GM19463 (cell line): ENCODE measurements around the gene SPINK13.
"Not testable (repeated sequence)": the region's sequence is repeated elsewhere in the genome, so short reads cannot be mapped to it uniquely, and the experiment has no call there.

ENCODE experiments used
- ATAC-seq: cut with Tn5 transposase; IDR thresholded peaks from one replicate; pipeline ENCODE4 v1.9.1; 2021; ENCODE audit warnings: mild to moderate bottlenecking, moderate library complexity; ENCODE audit not compliant: unreplicated experiment

Gene SPINK13

DNA sequence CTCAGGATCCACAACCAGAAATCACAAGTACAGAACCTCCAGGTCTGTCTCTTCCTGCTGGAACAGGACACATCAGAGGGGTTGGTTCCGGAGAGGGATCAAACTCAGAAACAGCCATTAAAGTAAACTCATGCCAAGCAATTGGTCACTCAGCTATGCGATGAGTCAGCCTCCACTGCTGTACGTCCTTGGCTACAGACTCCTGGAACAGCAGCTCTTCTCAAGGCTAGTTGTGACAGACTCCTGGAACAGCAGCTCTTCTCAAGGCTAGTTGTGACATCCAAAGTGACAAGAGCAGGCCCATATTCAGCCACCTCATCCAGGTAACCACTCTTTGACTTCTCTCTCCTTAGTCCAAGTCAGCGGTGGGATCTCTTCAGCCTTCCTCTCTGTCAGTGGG, at the start of gene SPINK13:
Gene SPINK13 (plus strand): TSS at position 229 of the 400 bp plus-strand sequence. CDS start 1,279 bp downstream, outside the sequence.
- no peak for ATAC-seq

- ATAC-seq: no peak
Measured at GRCh38 chr5:148221508-148221907, 47.1 kb upstream of the SPINK13 start.

DNA sequence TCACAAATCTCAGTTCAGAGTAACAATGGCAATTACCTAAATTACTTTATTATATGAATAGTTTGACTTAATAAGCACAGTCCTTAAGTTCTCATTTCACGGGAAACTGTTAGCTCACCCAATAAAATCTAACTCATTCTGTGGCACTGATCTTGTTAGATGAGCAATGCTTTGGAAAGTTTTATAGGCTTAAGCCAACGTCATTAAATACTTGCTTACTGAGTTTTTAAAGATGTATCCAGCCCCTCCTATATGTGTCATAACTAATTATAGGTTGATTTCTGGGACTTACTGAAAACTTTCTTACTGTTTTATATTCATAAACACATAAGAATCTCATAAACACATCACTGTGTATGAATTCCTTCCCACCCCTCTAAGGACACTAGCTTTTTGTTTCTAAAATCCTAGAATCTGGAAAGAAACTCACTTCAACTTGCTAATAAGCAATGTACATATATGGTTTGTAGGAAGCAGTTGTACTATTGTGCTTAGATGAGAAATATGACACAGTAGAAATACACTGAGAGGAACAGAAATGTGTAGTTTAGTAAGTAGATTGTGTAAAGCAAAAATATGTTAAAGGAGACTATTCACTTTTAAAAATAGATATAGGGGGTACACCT, 44.4 kb upstream of the SPINK13 start:
- no peak for ATAC-seq

- no peak for ATAC-seq
Measured at GRCh38 chr5:148228392-148228984, 40.1 kb upstream of the SPINK13 start.

- ATAC-seq: no peak
Measured at GRCh38 chr5:148229840-148230239, 38.8 kb upstream of the SPINK13 start.

- ATAC-seq: no peak
Measured at GRCh38 chr5:148230240-148230639, 38.4 kb upstream of the SPINK13 start.

GRCh38 chr5:148237785-148238417, 30.7 kb upstream of the SPINK13 start:
- ATAC-seq: no peak

GRCh38 chr5:148238418-148238794, 30.2 kb upstream of the SPINK13 start, which contains the start of gene MARCOL:
Gene MARCOL, plus strand, starts transcription at chr5:148238525. Its CDS starts 73 bp downstream, at chr5:148238598.
- ATAC-seq: no peak

DNA sequence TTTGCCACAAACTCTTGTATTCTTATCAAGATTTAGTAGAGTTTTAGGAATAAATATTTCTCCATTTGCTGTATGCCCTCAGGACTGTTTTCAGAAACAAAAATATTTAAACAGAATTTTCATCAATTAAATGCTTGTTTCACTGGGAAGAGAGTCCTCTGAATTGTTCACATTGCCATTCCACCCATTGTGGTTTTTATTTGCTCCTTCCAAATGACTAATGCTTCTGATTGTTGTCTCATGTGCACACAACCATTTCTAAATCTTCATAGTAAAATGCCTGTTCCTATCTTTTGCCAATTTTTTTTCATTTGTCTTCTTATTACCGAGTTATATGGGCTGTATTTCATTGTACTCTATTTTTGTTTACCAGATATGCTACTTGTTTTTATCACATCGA, 19.7 kb upstream of the SPINK13 start:
- no peak for ATAC-seq

DNA sequence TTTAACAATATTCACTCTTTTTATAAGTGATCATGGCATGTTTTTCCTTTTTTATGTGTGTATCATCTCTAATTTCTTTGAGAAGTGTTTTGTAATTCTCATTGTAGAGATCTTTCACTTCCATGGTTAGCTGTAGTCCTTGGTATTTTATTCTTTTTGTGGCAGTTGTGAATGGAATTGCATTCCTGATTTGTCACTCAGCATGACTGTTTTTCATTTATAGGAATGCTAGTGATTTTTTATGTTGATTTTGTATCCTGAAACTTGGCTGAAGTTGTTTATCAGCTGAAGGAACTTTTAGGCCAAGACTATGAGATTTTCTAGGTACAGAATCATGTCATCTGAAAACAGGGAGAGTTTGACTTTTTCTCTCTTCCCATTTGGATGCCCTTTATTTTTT, 13.1 kb upstream of the SPINK13 start:
- ATAC-seq: no peak

DNA sequence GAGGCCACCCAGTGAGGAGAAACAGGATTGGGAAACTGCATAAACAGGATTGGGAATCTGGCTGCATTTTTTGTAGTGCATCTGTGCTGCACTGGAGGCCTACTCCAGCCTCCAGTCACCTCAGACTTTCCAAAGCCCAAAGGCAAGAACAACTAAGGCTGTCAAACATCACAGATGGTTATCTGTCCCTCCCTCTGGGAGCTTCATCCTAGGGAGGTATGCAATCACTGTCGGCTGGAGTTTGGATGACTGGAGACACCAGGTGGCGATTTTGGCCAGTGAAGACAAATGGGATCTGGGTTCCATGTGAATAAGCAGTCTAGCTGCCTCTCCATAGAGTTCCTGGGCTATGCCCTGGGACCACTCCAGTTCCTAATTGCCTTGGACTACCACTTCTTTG, 9.3 kb upstream of the SPINK13 start:
- ATAC-seq: no peak

GRCh38 chr5:148261221-148261620, 7.4 kb upstream of the SPINK13 start:
- ATAC-seq: no peak

DNA sequence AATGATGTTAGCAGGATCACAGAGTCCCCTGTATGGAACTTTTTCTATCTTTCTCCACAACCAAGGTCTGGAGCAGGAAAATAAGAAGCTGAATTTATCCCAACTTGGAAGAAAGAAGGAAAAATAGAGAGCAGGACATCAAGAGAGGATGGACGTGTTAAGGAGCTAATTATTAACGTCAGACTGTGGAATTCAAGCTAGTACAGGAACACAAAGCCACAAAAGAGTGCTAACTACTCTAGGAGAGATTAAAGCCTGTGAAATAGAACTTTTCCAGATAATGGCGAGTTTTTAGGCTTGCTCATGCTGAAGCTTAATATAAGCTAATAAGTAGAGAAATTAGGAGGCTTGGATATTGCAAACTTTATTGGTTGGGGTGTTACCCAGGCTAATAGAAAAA, 632 bp upstream of the SPINK13 start:
- ATAC-seq: no peak

- not testable (repeated sequence) for ATAC-seq
Measured at GRCh38 chr5:148275129-148275528, 6.5 kb downstream of the SPINK13 start.

DNA sequence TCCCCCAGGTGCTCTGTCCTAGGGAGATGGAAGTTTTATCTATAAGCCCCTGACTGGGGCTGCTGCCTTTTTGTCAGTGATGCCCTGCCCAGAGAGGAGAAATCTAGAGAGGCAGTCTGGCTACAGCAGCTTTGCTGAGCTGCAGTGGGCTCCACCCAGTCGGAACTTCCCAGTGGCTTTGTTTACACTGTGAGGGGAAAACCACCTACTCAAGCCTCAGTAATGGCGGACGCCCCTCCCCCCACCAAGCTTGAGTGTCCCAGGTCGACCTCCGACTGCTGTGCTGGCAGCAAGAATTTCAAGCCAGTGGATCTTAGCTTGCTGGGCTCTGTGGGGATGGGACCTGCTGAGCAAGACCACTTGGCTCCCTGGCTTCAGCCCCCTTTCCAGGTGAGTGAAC, 12.3 kb downstream of the SPINK13 start:
- not testable (repeated sequence) for ATAC-seq

- ATAC-seq: not testable (repeated sequence)
Measured at GRCh38 chr5:148281336-148281735, 12.7 kb downstream of the SPINK13 start.

DNA sequence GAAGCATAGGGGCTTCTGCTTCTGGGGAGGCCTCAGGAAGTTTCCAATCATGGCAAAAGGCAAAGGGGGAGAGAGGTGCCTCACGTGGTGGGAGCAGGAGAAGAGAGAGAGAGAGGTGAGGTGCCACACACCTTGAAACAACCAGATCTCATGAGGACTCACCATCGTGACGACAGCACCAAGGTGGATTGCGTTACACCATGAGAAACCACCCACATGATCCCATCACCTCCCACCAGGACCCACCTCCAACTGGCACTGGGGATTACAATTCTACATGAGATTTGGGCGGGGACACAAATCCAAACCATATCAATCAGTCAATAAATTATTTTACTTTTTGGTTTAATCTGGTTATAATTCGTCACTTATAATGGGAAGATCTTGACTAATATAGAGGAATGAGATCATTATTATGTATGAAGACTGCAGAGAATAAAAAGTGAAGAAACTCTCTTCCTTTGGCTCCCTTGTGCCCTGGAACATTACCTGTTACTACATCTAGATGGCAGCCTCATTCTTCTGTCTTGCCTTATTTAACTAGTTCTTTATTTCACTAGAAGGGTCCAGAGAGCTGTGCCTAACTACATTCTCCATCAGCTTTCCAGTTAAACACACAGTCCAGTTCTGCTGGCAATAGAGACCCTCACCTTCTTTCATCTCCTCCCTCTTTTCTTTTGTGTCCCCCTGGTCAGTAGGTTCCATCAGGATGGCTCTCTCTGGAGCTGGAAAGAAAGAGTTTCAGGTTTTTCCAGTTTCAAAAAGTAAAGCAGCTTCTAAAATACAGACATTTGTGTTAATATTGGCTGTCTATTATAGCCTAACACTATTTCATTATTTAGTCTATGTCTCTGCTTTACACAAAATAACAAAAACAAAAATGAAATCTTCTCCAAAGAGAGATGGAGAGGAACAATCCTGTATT, 21.9 kb downstream of the SPINK13 start:
- no peak for ATAC-seq

GRCh38 chr5:148297731-148298130, 29.1 kb downstream of the SPINK13 start:
- no peak for ATAC-seq

DNA sequence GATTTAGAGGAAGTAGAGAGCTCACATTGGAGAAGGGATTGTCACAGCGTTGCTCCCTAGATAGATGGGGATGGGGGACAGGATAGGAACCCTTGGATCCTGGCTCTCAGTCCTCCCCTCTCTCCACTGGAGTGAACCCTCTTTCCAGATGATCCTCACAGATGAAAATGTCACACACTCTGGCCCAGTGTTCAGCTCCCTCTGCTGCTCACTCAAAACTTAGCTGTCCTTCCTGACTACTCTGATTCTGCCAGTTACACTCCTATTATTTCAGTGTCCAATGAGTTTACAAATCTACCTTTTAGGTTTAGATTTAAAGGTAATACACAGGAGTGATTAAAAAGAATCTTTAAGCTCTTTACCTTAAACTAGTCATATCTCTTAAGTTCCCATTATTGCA, 37.9 kb downstream of the SPINK13 start:
- no peak for ATAC-seq

DNA sequence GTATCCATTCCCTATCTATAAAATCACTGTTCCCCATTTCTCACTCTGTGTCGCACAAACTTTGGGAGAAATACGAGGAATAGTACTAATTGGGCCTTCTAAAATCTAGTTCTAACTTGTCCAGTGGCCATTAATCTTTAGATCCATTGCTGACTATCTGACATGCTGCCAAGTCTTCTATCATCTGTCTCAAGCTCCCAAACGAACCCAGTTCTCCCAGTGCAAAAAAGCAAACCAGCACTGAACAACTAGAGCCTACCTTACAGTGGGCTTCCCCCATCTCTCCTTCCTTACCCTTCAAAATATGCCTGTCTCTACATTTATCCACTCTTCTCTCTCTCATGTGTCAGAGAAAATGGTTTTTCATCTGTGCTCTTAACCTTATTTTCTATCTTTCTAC, 40.4 kb downstream of the SPINK13 start:
- no peak for ATAC-seq

- ATAC-seq: no peak
Measured at GRCh38 chr5:148309746-148310145, 41.2 kb downstream of the SPINK13 start.
